ENCODE data around the gene WDR83.

Gene WDR83

DNA sequence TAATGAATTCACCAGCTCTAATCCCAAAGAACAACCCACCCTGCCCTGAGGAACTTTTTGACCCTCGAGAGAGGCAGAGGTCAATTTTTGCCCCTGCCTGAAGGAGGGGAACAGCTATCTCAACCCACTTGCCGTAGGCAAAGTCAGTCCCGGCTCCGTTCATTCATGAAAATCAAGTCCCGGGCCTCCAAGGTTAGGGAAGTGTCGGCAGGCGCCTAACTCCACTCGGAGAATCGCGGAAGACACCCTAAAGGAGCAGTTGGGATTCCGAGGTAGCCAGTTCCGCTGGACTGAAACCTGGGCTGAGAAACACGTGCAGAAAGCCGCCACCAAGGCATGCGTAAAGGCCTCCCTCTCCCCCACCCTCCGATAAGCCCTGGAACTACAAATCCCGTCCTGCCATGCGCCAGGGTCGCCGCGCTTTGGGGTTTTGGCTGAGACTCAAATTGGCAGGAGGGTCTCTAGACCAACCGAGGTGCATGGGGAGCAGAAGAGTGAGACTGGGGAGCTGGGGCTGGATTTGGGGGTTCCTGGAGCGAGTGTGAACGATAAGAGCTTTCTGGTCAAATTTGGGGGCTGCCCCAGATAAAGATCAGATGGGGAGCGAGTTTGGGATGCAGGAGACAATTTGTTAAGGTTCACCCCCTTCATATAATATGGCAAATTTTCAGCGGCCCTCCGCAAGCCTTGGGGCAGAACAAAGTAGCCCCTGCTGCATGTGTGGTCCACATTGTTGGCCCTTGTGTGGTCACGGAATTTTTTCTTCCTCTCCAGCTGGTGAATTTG, 57.2 kb downstream of the WDR83 start, which contains the start of gene TNPO2:
TNPO2 (minus strand) TSS at position 292 of the 786 bp plus-strand sequence. CDS start 2,955 bp downstream, outside the sequence.
- H3K4me3 ChIP-seq (ENCODE audit: low read length), result peak within 1 kb of the TSS; percentile 71
- H3K4me1 ChIP-seq (ENCODE audit: control insufficient read depth, insufficient read depth, low read length), result no peaks in the 10 kb centered on the region; the same call in 1 of the 2 replicates
- DNase-seq (ENCODE audit: low read depth, low spot score), result no peak
- peaks cover 8% of the 10 kb centered on the region for H3K36me3 ChIP-seq (ENCODE audit: control insufficient read depth, insufficient read depth, low read length)
- WGBS (ENCODE audit: insufficient coverage, insufficient read length), result no CpG with 5 or more reads among the region's 28 CpGs
- H3K9me3 ChIP-seq (ENCODE audit: control insufficient read depth, insufficient read depth, low read length), result no peaks in the 10 kb centered on the region
- no peaks in the 10 kb centered on the region for H3K27me3 ChIP-seq (ENCODE audit: control insufficient read depth, insufficient read depth, low read length)
- H3K27ac ChIP-seq (ENCODE audit: low read length), result no peak within 1 kb of the TSS
